ENCODE results near the gene ITIH2.
"Not testable (repeated sequence)": the region's sequence is repeated elsewhere in the genome, so short reads cannot be mapped to it uniquely, and the experiment has no call there.

Gene ITIH2

GRCh38 chr10:7693194-7693593, 9.9 kb upstream of the ITIH2 start:
- DNase-seq (ENCODE audit: low read depth) = not testable (repeated sequence)

GRCh38 chr10:7696545-7696944, 6.6 kb upstream of the ITIH2 start:
- no peak for DNase-seq (ENCODE audit: low read depth)

- DNase-seq (ENCODE audit: low read depth) = no peak
Observed at GRCh38 chr10:7697426-7697825, 5.7 kb upstream of the ITIH2 start.

GRCh38 chr10:7700577-7701125, 2.5 kb upstream of the ITIH2 start:
- DNase-seq (ENCODE audit: low read depth) = peak; percentile 18

GRCh38 chr10:7701158-7701742, 1.9 kb upstream of the ITIH2 start:
- DNase-seq (ENCODE audit: low read depth) = no peak

GRCh38 chr10:7702288-7702812, 766 bp upstream of the ITIH2 start:
- DNase-seq (ENCODE audit: low read depth) = no peak

- DNase-seq (ENCODE audit: low read depth) = no peak
Observed at GRCh38 chr10:7704071-7705016, 1.2 kb downstream of the ITIH2 start.

- no peak for DNase-seq (ENCODE audit: low read depth)
Observed at GRCh38 chr10:7705341-7705740, 2.2 kb downstream of the ITIH2 start.

GRCh38 chr10:7706534-7707073, 3.5 kb downstream of the ITIH2 start:
- no peak for DNase-seq (ENCODE audit: low read depth)

GRCh38 chr10:7707102-7707501, 4.0 kb downstream of the ITIH2 start:
- DNase-seq (ENCODE audit: low read depth) = no peak

- no peak for DNase-seq (ENCODE audit: low read depth)
Observed at GRCh38 chr10:7707858-7708622, 4.9 kb downstream of the ITIH2 start.

- DNase-seq (ENCODE audit: low read depth) = no peak
Observed at GRCh38 chr10:7708832-7709231, 5.7 kb downstream of the ITIH2 start.

GRCh38 chr10:7710446-7710845, 7.3 kb downstream of the ITIH2 start:
- no peak for DNase-seq (ENCODE audit: low read depth)

- DNase-seq (ENCODE audit: low read depth) = not testable (repeated sequence)
Observed at GRCh38 chr10:7711075-7711474, 8.0 kb downstream of the ITIH2 start.

GRCh38 chr10:7715515-7715914, 12.4 kb downstream of the ITIH2 start:
- DNase-seq (ENCODE audit: low read depth) = no peak

- DNase-seq (ENCODE audit: low read depth) = no peak
Observed at GRCh38 chr10:7717767-7718166, 14.7 kb downstream of the ITIH2 start.

- DNase-seq (ENCODE audit: low read depth) = no peak
Observed at GRCh38 chr10:7718685-7719084, 15.6 kb downstream of the ITIH2 start.

- no peak for DNase-seq (ENCODE audit: low read depth)
Observed at GRCh38 chr10:7720478-7720877, 17.4 kb downstream of the ITIH2 start.

GRCh38 chr10:7722927-7723529, 19.9 kb downstream of the ITIH2 start:
- DNase-seq (ENCODE audit: low read depth) = no peak

- no peak for DNase-seq (ENCODE audit: low read depth)
Observed at GRCh38 chr10:7734821-7735220, 31.7 kb downstream of the ITIH2 start.

Measured in HS-5 (cell line).